Measurements from ENCODE around the gene CPXM2.

GRCh38 chr10:123777881-123778280, 113.7 kb downstream of the CPXM2 start:
- TF ChIP-seq CTCF (IDR thresholded peaks at IDR 0.05; ENCODE audit: insufficient read depth, low read length) (no peak), POLR2AphosphoS5 (IDR thresholded peaks at IDR 0.05; ENCODE audit: low read depth) (no peak), REST (IDR thresholded peaks at IDR 0.05; ENCODE audit: insufficient replicate concordance, low read depth) (no peak)
